Upper lobe of left lung (tissue), 6 donors: ENCODE results near the gene CTXN1. TPM values are rescaled to one million over a fixed set of nuclear protein-coding genes. Genes with fewer than 3 reads are reported as not detected.

ENCODE experiments used
- ATAC-seq, 2 donors: fragments of 200-7000 bp; cut with Tn5 transposase; one replicate each; pipeline ENCODE4 v1.9.1; 2022; ENCODE audit warnings: mild to moderate bottlenecking in 2 of 2, moderate library complexity in 2 of 2; ENCODE audit not compliant: low FRiP score in 2 of 2
- DNase-seq, 2 donors: peaks; one replicate each; pipeline ENCODE4 v3.0.0-alpha.2; 2019 to 2020
- H3K27ac ChIP-seq, 4 donors: fragments of 200-600 bp; sonication (generic); one replicate each; pipeline ENCODE4 v1.5.1; 2016 to 2019
- H3K27me3 ChIP-seq, 4 donors: fragments of 200-600 bp; sonication (generic); one replicate each; pipeline ENCODE4 v1.5.1; 2017 to 2019
- H3K36me3 ChIP-seq, 4 donors: fragments of 200-600 bp; sonication (generic); one replicate each; pipeline ENCODE4 v1.5.1; 2016 to 2019
- H3K4me1 ChIP-seq, 4 donors: fragments of 200-600 bp; sonication (generic); one replicate each; pipeline ENCODE4 v1.5.1; 2018 to 2019
- H3K4me3 ChIP-seq, 4 donors: fragments of 200-600 bp; sonication (generic); one replicate each; pipeline ENCODE4 v1.5.1; 2017 to 2019; ENCODE audit warnings: mild to moderate bottlenecking in 2 of 4, moderate library complexity in 1 of 4
- H3K9me3 ChIP-seq, 4 donors: fragments of 200-600 bp; sonication (generic); one replicate each; pipeline ENCODE4 v1.5.1; 2018 to 2019
- EP300 ChIP-seq, 4 donors: sonication (generic); formaldehyde crosslinking; IDR thresholded peaks; one replicate each; pipeline ENCODE4 v1.5.1; 2017; ENCODE audit warnings: antibody characterized with exemption in 4 of 4, control low read depth in 2 of 4
- POLR2A ChIP-seq, 4 donors: fragments of 450-650 bp; IDR thresholded peaks; one replicate each; pipeline ENCODE4 v1.5.1; 2016 to 2017; ENCODE audit warnings: antibody characterized with exemption in 4 of 4, mild to moderate bottlenecking in 2 of 4
- POLR2AphosphoS5 ChIP-seq, 2 donors: sonication (generic); formaldehyde crosslinking; IDR thresholded peaks; one replicate each; pipeline ENCODE4 v1.5.1; 2017; ENCODE audit warnings: antibody characterized with exemption in 2 of 2
- WGBS, 2 donors: methylation state at CpG; one replicate each; pipeline ENCODE4 v1.1.5; 2017 to 2018; 5-methylcytosine and 5-hydroxymethylcytosine counted together
- total RNA-seq, 6 donors: library from RNA; depleted of rRNA in 4 of 6; stranded (reverse); fragments of >200 nt in 4 of 6; gene quantifications; one replicate each; pipeline versions ENCODE4 v1.1.0 to v1.2.1, GENCODE V29; 2016 to 2021
- TF ChIP-seq, protein P1 (sequence below), 6 experiments: fragments of 450-650 bp in 4 of 6; fragments of 200-600 bp in 2 of 6; sonication (generic) in 2 of 6; IDR thresholded peaks; one replicate each; pipeline ENCODE4 v1.5.1; 2016 to 2019; ENCODE audit warnings: antibody characterized with exemption in 6 of 6
- donor health status: DM: no; HTN: no; CAD: no; lungs with moderate emphysema.
- donor health status: DM: no; HTN: yes; CAD: no; lungs with severe emphysema.

The CTXN1 gene
- total RNA-seq, 6 donors from 2014 or later: 1.2 to 28.3 (median 13.4) TPM

DNA sequence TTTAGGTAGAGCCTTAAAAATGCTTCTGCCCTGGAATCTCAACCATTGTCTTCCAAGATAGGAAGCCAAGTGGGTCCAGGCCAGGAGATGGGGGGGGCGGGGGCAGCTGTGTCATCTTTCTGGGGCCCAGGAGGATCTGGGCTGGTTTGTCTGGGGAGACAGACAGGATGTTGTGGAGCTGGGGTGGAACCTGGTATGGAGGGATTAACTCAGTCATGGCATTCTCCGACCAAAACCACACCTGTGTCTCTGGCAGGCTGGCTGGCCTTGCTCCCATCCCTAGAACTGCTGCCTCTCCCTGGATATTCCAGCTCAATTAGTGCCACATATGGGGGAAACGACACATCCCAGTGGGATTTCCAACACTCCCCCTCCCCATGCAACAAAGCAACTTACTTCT is 25.0 kb downstream of the CTXN1 start:
- TF ChIP-seq, protein P1, sequence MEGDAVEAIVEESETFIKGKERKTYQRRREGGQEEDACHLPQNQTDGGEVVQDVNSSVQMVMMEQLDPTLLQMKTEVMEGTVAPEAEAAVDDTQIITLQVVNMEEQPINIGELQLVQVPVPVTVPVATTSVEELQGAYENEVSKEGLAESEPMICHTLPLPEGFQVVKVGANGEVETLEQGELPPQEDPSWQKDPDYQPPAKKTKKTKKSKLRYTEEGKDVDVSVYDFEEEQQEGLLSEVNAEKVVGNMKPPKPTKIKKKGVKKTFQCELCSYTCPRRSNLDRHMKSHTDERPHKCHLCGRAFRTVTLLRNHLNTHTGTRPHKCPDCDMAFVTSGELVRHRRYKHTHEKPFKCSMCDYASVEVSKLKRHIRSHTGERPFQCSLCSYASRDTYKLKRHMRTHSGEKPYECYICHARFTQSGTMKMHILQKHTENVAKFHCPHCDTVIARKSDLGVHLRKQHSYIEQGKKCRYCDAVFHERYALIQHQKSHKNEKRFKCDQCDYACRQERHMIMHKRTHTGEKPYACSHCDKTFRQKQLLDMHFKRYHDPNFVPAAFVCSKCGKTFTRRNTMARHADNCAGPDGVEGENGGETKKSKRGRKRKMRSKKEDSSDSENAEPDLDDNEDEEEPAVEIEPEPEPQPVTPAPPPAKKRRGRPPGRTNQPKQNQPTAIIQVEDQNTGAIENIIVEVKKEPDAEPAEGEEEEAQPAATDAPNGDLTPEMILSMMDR (IDR thresholded peaks at IDR 0.05): no peak
- TF ChIP-seq EP300 (IDR thresholded peaks at IDR 0.05): no peak
- no peak for TF ChIP-seq POLR2A (IDR thresholded peaks at IDR 0.05)
- no peak for TF ChIP-seq POLR2AphosphoS5 (IDR thresholded peaks at IDR 0.05)
- Histone ChIP-seq H3K9me3 (no peaks in the 10 kb centered on the region), H3K4me1 (peaks cover 25 to 29% (median 28%) of the 10 kb centered on the region in 4 donors), H3K36me3 (peaks cover 0 to 8% (median 3%) of the 10 kb centered on the region in 4 donors), H3K27me3 (no peaks in the 10 kb centered on the region), H3K27ac (no peak overlapping the region), H3K4me3 (no peak overlapping the region)
- WGBS, 2 donors: 70 to 80% methylated on average over 1 to 3 of the region's 3 CpGs
- DNase-seq: no peak
- no peak for ATAC-seq

DNA sequence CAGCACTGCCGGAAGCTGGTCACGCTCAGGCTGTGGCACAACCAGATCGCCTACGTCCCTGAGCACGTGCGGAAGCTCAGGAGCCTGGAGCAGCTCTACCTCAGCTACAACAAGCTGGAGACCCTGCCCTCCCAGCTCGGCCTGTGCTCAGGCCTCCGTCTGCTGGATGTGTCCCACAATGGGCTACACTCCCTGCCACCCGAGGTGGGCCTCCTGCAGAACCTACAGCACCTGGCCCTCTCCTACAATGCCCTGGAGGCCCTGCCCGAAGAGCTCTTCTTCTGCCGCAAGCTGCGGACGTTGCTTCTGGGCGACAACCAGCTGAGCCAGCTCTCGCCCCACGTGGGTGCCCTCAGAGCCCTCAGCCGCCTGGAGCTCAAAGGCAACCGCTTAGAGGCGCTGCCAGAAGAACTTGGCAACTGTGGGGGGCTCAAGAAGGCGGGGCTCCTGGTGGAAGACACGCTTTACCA is 25.5 kb downstream of the CTXN1 start:
- Histone ChIP-seq H3K27ac (no peak overlapping the region), H3K4me1 (peaks cover 20 to 24% (median 23%) of the 10 kb centered on the region in 4 donors), H3K36me3 (peaks cover 0 to 3% (median 0%) of the 10 kb centered on the region in 4 donors), H3K4me3 (no peak overlapping the region), H3K27me3 (no peaks in the 10 kb centered on the region), H3K9me3 (no peaks in the 10 kb centered on the region)
- peak in 1 of 2 donors; percentile 59 for DNase-seq
- TF ChIP-seq POLR2A (IDR thresholded peaks at IDR 0.05): no peak
- no peak for TF ChIP-seq POLR2AphosphoS5 (IDR thresholded peaks at IDR 0.05)
- TF ChIP-seq EP300 (IDR thresholded peaks at IDR 0.05): no peak
- TF ChIP-seq, protein P1 (IDR thresholded peaks at IDR 0.05): no peak
- no peak for ATAC-seq
- WGBS, 2 donors: 77 to 80% methylated on average over 5 to 21 of the region's 21 CpGs

DNA sequence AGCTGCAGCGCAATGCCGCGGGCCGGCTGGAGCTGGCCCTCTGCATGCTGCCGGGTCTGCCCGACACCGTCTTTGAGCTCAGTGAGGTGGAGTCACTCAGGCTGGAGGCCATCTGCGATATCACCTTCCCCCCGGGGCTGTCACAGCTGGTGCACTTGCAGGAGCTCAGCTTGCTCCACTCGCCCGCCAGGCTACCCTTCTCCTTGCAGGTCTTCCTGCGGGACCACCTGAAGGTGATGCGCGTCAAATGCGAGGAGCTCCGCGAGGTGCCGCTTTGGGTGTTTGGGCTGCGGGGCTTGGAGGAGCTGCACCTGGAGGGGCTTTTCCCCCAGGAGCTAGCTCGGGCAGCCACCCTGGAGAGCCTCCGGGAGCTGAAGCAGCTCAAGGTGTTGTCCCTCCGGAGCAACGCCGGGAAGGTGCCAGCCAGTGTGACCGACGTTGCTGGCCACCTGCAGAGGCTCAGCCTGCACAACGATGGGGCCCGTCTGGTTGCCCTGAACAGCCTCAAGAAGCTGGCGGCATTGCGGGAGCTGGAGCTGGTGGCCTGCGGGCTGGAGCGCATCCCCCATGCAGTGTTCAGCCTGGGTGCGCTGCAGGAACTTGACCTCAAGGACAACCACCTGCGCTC is 26.1 kb downstream of the CTXN1 start:
- WGBS, 2 donors: 93 to 97% methylated on average over 16 to 28 of the region's 34 CpGs
- Histone ChIP-seq H3K4me1 (peaks cover 14 to 22% (median 18%) of the 10 kb centered on the region in 4 donors), H3K4me3 (no peak overlapping the region), H3K36me3 (no peaks in the 10 kb centered on the region), H3K27ac (no peak overlapping the region), H3K9me3 (no peaks in the 10 kb centered on the region), H3K27me3 (no peaks in the 10 kb centered on the region)
- DNase-seq (peak in 1 of 2 donors; percentile 67), ATAC-seq (no peak)
- TF ChIP-seq POLR2A (IDR thresholded peaks at IDR 0.05) (no peak), EP300 (IDR thresholded peaks at IDR 0.05) (no peak), POLR2AphosphoS5 (IDR thresholded peaks at IDR 0.05) (no peak)
- TF ChIP-seq, protein P1 (IDR thresholded peaks at IDR 0.05): no peak

DNA sequence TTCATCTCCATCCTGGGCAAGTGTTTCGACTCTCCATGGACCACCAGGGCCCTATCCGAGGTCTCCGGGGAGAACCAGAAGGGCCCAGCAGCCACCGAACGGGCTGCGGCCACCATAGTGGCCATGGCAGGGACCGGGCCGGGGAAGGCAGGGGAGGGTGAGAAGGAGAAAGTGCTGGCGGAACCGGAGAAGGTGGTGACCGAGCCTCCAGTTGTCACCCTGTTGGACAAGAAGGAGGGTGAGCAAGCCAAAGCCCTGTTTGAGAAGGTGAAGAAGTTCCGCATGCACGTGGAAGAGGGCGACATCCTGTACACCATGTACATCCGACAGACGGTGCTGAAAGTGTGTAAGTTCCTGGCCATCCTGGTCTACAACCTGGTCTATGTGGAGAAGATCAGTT is 27.0 kb downstream of the CTXN1 start:
- no peaks in the 10 kb centered on the region for H3K9me3 ChIP-seq
- DNase-seq (no peak), ATAC-seq (no peak)
- WGBS, 2 donors: 94 to 95% methylated on average over 16 of the region's 16 CpGs
- H3K27ac ChIP-seq: no peak overlapping the region
- TF ChIP-seq EP300 (IDR thresholded peaks at IDR 0.05) (no peak), POLR2AphosphoS5 (IDR thresholded peaks at IDR 0.05) (no peak), POLR2A (IDR thresholded peaks at IDR 0.05) (no peak)
- TF ChIP-seq, protein P1 (IDR thresholded peaks at IDR 0.05): no peak
- no peaks in the 10 kb centered on the region for H3K27me3 ChIP-seq
- peaks cover 11 to 20% (median 15%) of the 10 kb centered on the region in 4 donors for H3K4me1 ChIP-seq
- H3K36me3 ChIP-seq: no peaks in the 10 kb centered on the region
- no peak overlapping the region for H3K4me3 ChIP-seq

DNA sequence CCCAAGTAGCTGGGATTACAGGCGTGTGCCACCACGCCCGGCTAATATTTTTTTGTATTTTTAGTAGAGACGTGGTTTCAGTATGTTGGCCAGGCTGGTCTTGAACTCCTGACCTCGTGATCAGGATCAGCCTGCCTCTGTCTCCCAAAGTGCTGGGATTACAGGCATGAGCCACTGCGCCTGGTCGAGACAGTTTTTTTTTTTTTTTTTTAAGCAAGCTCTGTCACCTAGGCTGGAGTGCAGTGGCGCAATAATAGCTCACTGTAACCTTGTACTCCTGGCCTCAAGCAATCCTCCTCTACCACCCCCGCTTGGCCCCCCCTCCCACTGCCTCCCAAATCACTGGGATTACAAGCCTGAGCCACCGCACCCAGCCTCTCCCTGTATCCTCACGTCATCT is 28.6 kb downstream of the CTXN1 start:
- H3K4me1 ChIP-seq: peaks cover 3 to 11% (median 6%) of the 10 kb centered on the region in 4 donors
- H3K4me3 ChIP-seq: no peak overlapping the region
- TF ChIP-seq, protein P1 (IDR thresholded peaks at IDR 0.05): no peak
- TF ChIP-seq EP300 (IDR thresholded peaks at IDR 0.05): no peak
- no peak for TF ChIP-seq POLR2AphosphoS5 (IDR thresholded peaks at IDR 0.05)
- TF ChIP-seq POLR2A (IDR thresholded peaks at IDR 0.05): no peak
- no peak overlapping the region for H3K27ac ChIP-seq
- ATAC-seq: no peak
- no peaks in the 10 kb centered on the region for H3K27me3 ChIP-seq
- no peaks in the 10 kb centered on the region for H3K36me3 ChIP-seq
- no peaks in the 10 kb centered on the region for H3K9me3 ChIP-seq
- DNase-seq: no peak
- 79 to 82% methylated on average over 11 of the region's 11 CpGs for WGBS, 2 donors
